Transverse colon (tissue), 3 donors: ENCODE measurements around the gene ROS1.

Source experiments
- EP300 ChIP-seq: sonication (generic); formaldehyde crosslinking; IDR thresholded peaks from one replicate; pipeline ENCODE4 v1.6.1; 2017; ENCODE audit warnings: antibody characterized with exemption, low read depth
- POLR2A ChIP-seq: fragments of 450-650 bp; IDR thresholded peaks from one replicate; pipeline ENCODE4 v1.6.1; 2016; ENCODE audit warnings: antibody characterized with exemption, mild to moderate bottlenecking, moderate library complexity
- TF ChIP-seq, protein P1 (sequence below), 5 experiments: fragments of 200-600 bp in 3 of 5; fragments of 450-650 bp in 2 of 5; sonication (generic) in 3 of 5; IDR thresholded peaks; 1 replicate in 2 of 5; 2 replicates in 3 of 5; pipeline ENCODE4 v1.5.1; 2016 to 2017; ENCODE audit warnings: antibody characterized with exemption in 5 of 5, inconsistent platforms in 3 of 5, mild to moderate bottlenecking in 2 of 5, moderate library complexity in 1 of 5

- TF ChIP-seq, protein P1, sequence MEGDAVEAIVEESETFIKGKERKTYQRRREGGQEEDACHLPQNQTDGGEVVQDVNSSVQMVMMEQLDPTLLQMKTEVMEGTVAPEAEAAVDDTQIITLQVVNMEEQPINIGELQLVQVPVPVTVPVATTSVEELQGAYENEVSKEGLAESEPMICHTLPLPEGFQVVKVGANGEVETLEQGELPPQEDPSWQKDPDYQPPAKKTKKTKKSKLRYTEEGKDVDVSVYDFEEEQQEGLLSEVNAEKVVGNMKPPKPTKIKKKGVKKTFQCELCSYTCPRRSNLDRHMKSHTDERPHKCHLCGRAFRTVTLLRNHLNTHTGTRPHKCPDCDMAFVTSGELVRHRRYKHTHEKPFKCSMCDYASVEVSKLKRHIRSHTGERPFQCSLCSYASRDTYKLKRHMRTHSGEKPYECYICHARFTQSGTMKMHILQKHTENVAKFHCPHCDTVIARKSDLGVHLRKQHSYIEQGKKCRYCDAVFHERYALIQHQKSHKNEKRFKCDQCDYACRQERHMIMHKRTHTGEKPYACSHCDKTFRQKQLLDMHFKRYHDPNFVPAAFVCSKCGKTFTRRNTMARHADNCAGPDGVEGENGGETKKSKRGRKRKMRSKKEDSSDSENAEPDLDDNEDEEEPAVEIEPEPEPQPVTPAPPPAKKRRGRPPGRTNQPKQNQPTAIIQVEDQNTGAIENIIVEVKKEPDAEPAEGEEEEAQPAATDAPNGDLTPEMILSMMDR (IDR thresholded peaks at IDR 0.05) = no peak
- no peak for TF ChIP-seq EP300
- TF ChIP-seq POLR2A = no peak
Observed at GRCh38 chr6:117401799-117402198, 23.9 kb downstream of the ROS1 start.
